Gastroesophageal sphincter (tissue), 3 donors: ENCODE data around the gene MPI.
"Not testable (repeated sequence)": the region's sequence is repeated elsewhere in the genome, so short reads cannot be mapped to it uniquely, and the experiment has no call there.

Source experiments
- EP300 ChIP-seq: sonication (generic); formaldehyde crosslinking; IDR thresholded peaks from one replicate; pipeline ENCODE4 v1.6.1; 2017; ENCODE audit warnings: antibody characterized with exemption, mild to moderate bottlenecking
- POLR2A ChIP-seq, 2 donors: fragments of 450-650 bp; IDR thresholded peaks; one replicate each; pipeline ENCODE4 v1.6.1; 2017; ENCODE audit warnings: antibody characterized with exemption in 2 of 2, mild to moderate bottlenecking in 2 of 2, moderate library complexity in 1 of 2
- TF ChIP-seq, protein P1 (sequence below), 4 experiments: fragments of 200-600 bp in 2 of 4; fragments of 450-650 bp in 2 of 4; sonication (generic) in 1 of 4; IDR thresholded peaks; one replicate each; pipeline ENCODE4 v1.5.1; 2017 to 2019; ENCODE audit warnings: antibody characterized with exemption in 4 of 4, mild to moderate bottlenecking in 2 of 4, moderate library complexity in 2 of 4

DNA sequence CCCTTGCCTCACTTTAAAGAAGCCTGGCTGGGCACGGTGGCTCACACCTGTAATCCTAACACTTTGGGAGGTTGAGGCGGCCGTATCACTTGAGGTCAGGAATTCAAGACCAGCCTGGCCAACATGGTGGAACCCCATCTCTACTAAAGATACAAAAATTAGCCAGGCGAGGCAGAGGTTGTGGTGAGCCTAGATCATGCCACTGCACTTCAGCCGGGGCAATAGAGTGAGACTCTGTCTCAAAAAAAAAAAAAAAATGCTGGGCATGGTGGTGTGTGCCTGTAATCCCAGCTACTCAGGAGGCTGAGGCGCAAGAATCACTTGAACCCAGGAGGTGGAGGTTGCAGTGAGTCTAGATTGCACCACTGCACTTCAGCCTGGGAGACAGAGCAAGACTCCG is 4.5 kb downstream of the MPI start:
- TF ChIP-seq, protein P1, sequence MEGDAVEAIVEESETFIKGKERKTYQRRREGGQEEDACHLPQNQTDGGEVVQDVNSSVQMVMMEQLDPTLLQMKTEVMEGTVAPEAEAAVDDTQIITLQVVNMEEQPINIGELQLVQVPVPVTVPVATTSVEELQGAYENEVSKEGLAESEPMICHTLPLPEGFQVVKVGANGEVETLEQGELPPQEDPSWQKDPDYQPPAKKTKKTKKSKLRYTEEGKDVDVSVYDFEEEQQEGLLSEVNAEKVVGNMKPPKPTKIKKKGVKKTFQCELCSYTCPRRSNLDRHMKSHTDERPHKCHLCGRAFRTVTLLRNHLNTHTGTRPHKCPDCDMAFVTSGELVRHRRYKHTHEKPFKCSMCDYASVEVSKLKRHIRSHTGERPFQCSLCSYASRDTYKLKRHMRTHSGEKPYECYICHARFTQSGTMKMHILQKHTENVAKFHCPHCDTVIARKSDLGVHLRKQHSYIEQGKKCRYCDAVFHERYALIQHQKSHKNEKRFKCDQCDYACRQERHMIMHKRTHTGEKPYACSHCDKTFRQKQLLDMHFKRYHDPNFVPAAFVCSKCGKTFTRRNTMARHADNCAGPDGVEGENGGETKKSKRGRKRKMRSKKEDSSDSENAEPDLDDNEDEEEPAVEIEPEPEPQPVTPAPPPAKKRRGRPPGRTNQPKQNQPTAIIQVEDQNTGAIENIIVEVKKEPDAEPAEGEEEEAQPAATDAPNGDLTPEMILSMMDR (IDR thresholded peaks at IDR 0.05) = not testable (repeated sequence)
- not testable (repeated sequence) for TF ChIP-seq POLR2A (IDR thresholded peaks at IDR 0.05); EP300
